ENCODE results near the gene DLX6. TPM values are rescaled to one million over a fixed set of nuclear protein-coding genes. Genes with fewer than 3 reads are reported as not detected.

The DLX6 gene
- total RNA-seq, 1 donor from 2014 or later: 25.5 TPM

GRCh38 chr7:96985992-96986391 is 19.4 kb upstream of the DLX6 start:
- Mint-ChIP-seq H3K27ac (no peak overlapping the region), H3K4me1 (ENCODE audit: unreplicated experiment) (peaks cover 14% of the 10 kb centered on the region), H3K4me3 (no peak overlapping the region), H3K9me3 (peaks cover 6% of the 10 kb centered on the region), H3K27me3 (peaks cover 67% of the 10 kb centered on the region), H3K36me3 (no peaks in the 10 kb centered on the region)
- TF ChIP-seq CTCF (conservative IDR thresholded peaks at IDR 0.05): no peak
- no peak for DNase-seq (ENCODE audit: extremely low spot score, unreplicated experiment)

GRCh38 chr7:96986901-96987300 is 18.5 kb upstream of the DLX6 start:
- H3K4me3 Mint-ChIP-seq: no peak overlapping the region
- no peak for DNase-seq (ENCODE audit: extremely low spot score, unreplicated experiment)
- peaks cover 6% of the 10 kb centered on the region for H3K9me3 Mint-ChIP-seq
- TF ChIP-seq CTCF (conservative IDR thresholded peaks at IDR 0.05): no peak
- H3K4me1 Mint-ChIP-seq (ENCODE audit: unreplicated experiment): peaks cover 19% of the 10 kb centered on the region
- H3K27ac Mint-ChIP-seq: no peak overlapping the region
- H3K27me3 Mint-ChIP-seq: peaks cover 76% of the 10 kb centered on the region
- H3K36me3 Mint-ChIP-seq: no peaks in the 10 kb centered on the region

- no peak for DNase-seq (ENCODE audit: extremely low spot score, unreplicated experiment)
- Mint-ChIP-seq H3K36me3 (no peaks in the 10 kb centered on the region), H3K9me3 (peaks cover 3% of the 10 kb centered on the region), H3K27ac (no peak overlapping the region), H3K27me3 (peaks cover 81% of the 10 kb centered on the region), H3K4me3 (no peak overlapping the region), H3K4me1 (ENCODE audit: unreplicated experiment) (peaks cover 22% of the 10 kb centered on the region)
- TF ChIP-seq CTCF (conservative IDR thresholded peaks at IDR 0.05): no peak
Observed at GRCh38 chr7:96987719-96988118, 17.6 kb upstream of the DLX6 start.

- Mint-ChIP-seq H3K4me3 (peak overlapping the region; percentile 24), H3K4me1 (ENCODE audit: unreplicated experiment) (peaks cover 28% of the 10 kb centered on the region), H3K27ac (no peak overlapping the region), H3K36me3 (peaks cover 13% of the 10 kb centered on the region), H3K27me3 (peaks cover 94% of the 10 kb centered on the region), H3K9me3 (peaks cover 5% of the 10 kb centered on the region)
- no peak for DNase-seq (ENCODE audit: extremely low spot score, unreplicated experiment)
- no peak for TF ChIP-seq CTCF (conservative IDR thresholded peaks at IDR 0.05)
Observed at GRCh38 chr7:96989241-96989858, 16.0 kb upstream of the DLX6 start.

- Mint-ChIP-seq H3K4me1 (ENCODE audit: unreplicated experiment) (peaks cover 32% of the 10 kb centered on the region), H3K36me3 (peaks cover 13% of the 10 kb centered on the region), H3K27ac (no peak overlapping the region), H3K27me3 (peaks cover 96% of the 10 kb centered on the region), H3K9me3 (peaks cover 7% of the 10 kb centered on the region), H3K4me3 (no peak overlapping the region)
- no peak for TF ChIP-seq CTCF (conservative IDR thresholded peaks at IDR 0.05)
- no peak for DNase-seq (ENCODE audit: extremely low spot score, unreplicated experiment)
Observed at GRCh38 chr7:96989859-96990317, 15.5 kb upstream of the DLX6 start.
